Nephron (organoid): ENCODE results near the gene NCOA6.

Source experiments
- H3K27ac Mint-ChIP-seq, 3 experiments: 2 replicates each; pipeline ENCODE4 v1.8.0; 2020; ENCODE audit warnings: mixed read lengths in 3 of 3, mild to moderate bottlenecking in 2 of 3, moderate library complexity in 1 of 3
- H3K27me3 Mint-ChIP-seq: 2 replicates; pipeline ENCODE4 v1.8.0; 2021; ENCODE audit warnings: low read depth, mild to moderate bottlenecking, moderate library complexity, mixed read lengths
- H3K36me3 Mint-ChIP-seq: 2 replicates; pipeline ENCODE4 v1.8.0; 2020; ENCODE audit warnings: low read depth, mixed read lengths
- H3K4me1 Mint-ChIP-seq: 2 replicates; pipeline ENCODE4 v1.8.0; 2020; ENCODE audit warnings: mixed read lengths
- H3K4me3 Mint-ChIP-seq, 3 experiments: 2 replicates each; pipeline ENCODE4 v1.8.0; 2020; ENCODE audit warnings: mild to moderate bottlenecking in 3 of 3, mixed read lengths in 3 of 3, moderate library complexity in 2 of 3
- H3K9me3 Mint-ChIP-seq: 2 replicates; pipeline ENCODE4 v1.8.0; 2020; ENCODE audit warnings: mixed read lengths
- TF ChIP-seq, protein P1 (sequence below), 3 experiments: fragments of 200-600 bp; sonication (generic); IDR thresholded peaks; one replicate each; pipeline ENCODE4 v1.5.0; 2021; ENCODE audit warnings: antibody characterized with exemption in 3 of 3; ENCODE audit not compliant: unreplicated experiment in 3 of 3

The NCOA6 gene

GRCh38 chr20:34774886-34775285, 50.6 kb downstream of the NCOA6 start:
- Mint-ChIP-seq H3K4me1 (no peaks in the 10 kb centered on the region), H3K27me3 (no peaks in the 10 kb centered on the region), H3K36me3 (peaks cover 56% of the 10 kb centered on the region), H3K27ac (no peak overlapping the region), H3K9me3 (no peaks in the 10 kb centered on the region), H3K4me3 (no peak overlapping the region)
- TF ChIP-seq, protein P1, sequence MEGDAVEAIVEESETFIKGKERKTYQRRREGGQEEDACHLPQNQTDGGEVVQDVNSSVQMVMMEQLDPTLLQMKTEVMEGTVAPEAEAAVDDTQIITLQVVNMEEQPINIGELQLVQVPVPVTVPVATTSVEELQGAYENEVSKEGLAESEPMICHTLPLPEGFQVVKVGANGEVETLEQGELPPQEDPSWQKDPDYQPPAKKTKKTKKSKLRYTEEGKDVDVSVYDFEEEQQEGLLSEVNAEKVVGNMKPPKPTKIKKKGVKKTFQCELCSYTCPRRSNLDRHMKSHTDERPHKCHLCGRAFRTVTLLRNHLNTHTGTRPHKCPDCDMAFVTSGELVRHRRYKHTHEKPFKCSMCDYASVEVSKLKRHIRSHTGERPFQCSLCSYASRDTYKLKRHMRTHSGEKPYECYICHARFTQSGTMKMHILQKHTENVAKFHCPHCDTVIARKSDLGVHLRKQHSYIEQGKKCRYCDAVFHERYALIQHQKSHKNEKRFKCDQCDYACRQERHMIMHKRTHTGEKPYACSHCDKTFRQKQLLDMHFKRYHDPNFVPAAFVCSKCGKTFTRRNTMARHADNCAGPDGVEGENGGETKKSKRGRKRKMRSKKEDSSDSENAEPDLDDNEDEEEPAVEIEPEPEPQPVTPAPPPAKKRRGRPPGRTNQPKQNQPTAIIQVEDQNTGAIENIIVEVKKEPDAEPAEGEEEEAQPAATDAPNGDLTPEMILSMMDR (IDR thresholded peaks at IDR 0.05; ENCODE audit: unreplicated experiment in 3 of 3): no peak

DNA sequence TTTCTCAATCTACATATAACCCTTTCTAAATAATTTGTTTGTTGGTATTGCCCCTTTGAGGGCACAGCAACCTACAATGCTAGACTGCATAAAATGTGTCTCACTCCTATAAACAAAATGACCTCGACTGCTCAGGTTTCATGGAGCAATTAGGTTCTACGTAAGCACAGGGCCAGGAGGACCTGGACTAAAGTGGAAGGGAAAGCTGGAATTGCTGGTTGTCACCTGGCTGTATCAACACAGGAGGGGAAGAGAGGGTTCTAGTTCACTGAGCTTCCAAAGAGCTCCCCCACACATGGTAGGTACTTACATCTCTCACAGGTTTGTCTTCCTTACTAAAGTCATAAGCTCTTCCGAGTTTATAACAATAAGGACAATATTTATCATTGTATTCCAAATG, 51.0 kb downstream of the NCOA6 start:
- no peak overlapping the region for H3K4me3 Mint-ChIP-seq
- H3K4me1 Mint-ChIP-seq: no peaks in the 10 kb centered on the region

GRCh38 chr20:34773726-34774125, 51.7 kb downstream of the NCOA6 start:
- no peak overlapping the region for H3K27ac Mint-ChIP-seq
- TF ChIP-seq, protein P1 (IDR thresholded peaks at IDR 0.05; ENCODE audit: unreplicated experiment in 3 of 3): no peak
- no peaks in the 10 kb centered on the region for H3K27me3 Mint-ChIP-seq
- no peaks in the 10 kb centered on the region for H3K9me3 Mint-ChIP-seq
- H3K4me3 Mint-ChIP-seq: no peak overlapping the region
- H3K4me1 Mint-ChIP-seq: no peaks in the 10 kb centered on the region
- peaks cover 58% of the 10 kb centered on the region for H3K36me3 Mint-ChIP-seq

More for the DNA sequence above, 51.0 kb downstream of the NCOA6 start:
- Mint-ChIP-seq H3K27ac (no peak overlapping the region), H3K9me3 (no peaks in the 10 kb centered on the region), H3K27me3 (no peaks in the 10 kb centered on the region), H3K36me3 (peaks cover 56% of the 10 kb centered on the region)
- TF ChIP-seq, protein P1 (IDR thresholded peaks at IDR 0.05; ENCODE audit: unreplicated experiment in 3 of 3): no peak

GRCh38 chr20:34772437-34772836, 53.0 kb downstream of the NCOA6 start:
- Mint-ChIP-seq H3K4me3 (no peak overlapping the region), H3K4me1 (no peaks in the 10 kb centered on the region), H3K27ac (no peak overlapping the region), H3K9me3 (no peaks in the 10 kb centered on the region), H3K36me3 (peaks cover 65% of the 10 kb centered on the region), H3K27me3 (no peaks in the 10 kb centered on the region)
- TF ChIP-seq, protein P1 (IDR thresholded peaks at IDR 0.05; ENCODE audit: unreplicated experiment in 3 of 3): no peak

GRCh38 chr20:34771680-34772081, 53.8 kb downstream of the NCOA6 start:
- H3K36me3 Mint-ChIP-seq: peaks cover 60% of the 10 kb centered on the region
- H3K9me3 Mint-ChIP-seq: no peaks in the 10 kb centered on the region
- H3K4me3 Mint-ChIP-seq: no peak overlapping the region
- H3K4me1 Mint-ChIP-seq: no peaks in the 10 kb centered on the region
- H3K27ac Mint-ChIP-seq: peak overlapping the region in 1 of 3 experiments; percentile 46
- TF ChIP-seq, protein P1 (IDR thresholded peaks at IDR 0.05; ENCODE audit: unreplicated experiment in 3 of 3): no peak
- no peaks in the 10 kb centered on the region for H3K27me3 Mint-ChIP-seq

- H3K9me3 Mint-ChIP-seq: no peaks in the 10 kb centered on the region
- H3K27me3 Mint-ChIP-seq: no peaks in the 10 kb centered on the region
- no peak overlapping the region for H3K4me3 Mint-ChIP-seq
- TF ChIP-seq, protein P1 (IDR thresholded peaks at IDR 0.05; ENCODE audit: unreplicated experiment in 3 of 3): no peak
- peaks cover 54% of the 10 kb centered on the region for H3K36me3 Mint-ChIP-seq
- no peak overlapping the region for H3K27ac Mint-ChIP-seq
- H3K4me1 Mint-ChIP-seq: no peaks in the 10 kb centered on the region
Measured at GRCh38 chr20:34768096-34768495, 57.4 kb downstream of the NCOA6 start.
